Measurements from ENCODE around the gene DPP6. TPM values are rescaled to one million over a fixed set of nuclear protein-coding genes. Genes with fewer than 3 reads are reported as not detected.

The DPP6 gene
- total RNA-seq, 1 experiment from 2014 or later, result not detected

DNA sequence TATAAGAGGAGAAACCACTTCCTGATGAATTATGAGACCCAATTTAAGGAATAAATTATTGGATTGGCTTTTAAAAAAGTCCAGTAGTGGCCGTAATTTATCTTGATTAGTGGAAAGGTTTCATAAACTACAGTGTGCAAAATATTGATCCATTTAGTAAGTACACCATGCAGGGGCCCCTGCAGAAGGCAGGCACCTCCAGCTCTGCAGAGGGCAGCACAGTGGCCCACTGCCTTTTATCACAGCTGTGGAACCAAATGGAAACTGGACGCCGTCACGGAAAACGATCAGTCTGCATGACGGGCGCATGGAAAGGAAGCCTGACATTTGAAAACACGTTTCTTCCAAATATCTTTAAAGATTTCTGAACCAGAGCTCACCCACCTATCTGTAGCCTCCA is 204.0 kb downstream of the DPP6 start:
- H3K27ac Mint-ChIP-seq (ENCODE audit: unreplicated experiment), result no peak overlapping the region
- intact Hi-C loops (cut with micrococcal nuclease; ENCODE audit: unreplicated experiment), result no loop called here
- no peaks in the 10 kb centered on the region for H3K4me1 ChIP-seq
- H3K27me3 ChIP-seq (replicated peaks; ENCODE audit: control insufficient read depth, insufficient read depth, low read length), result no peaks in the 10 kb centered on the region
- ChIA-PET CTCF (no interaction called here), POLR2A (no interaction called here)
- no peaks in the 10 kb centered on the region for H3K9me3 ChIP-seq
- no peak for DNase-seq
- no TSS peak for BruUV-seq (replicated peaks)
- no peak overlapping the region for H3K4me3 Mint-ChIP-seq (ENCODE audit: unreplicated experiment)
- no peaks in the 10 kb centered on the region for H3K4me1 Mint-ChIP-seq (ENCODE audit: low read depth, unreplicated experiment)
- peaks cover 3% of the 10 kb centered on the region for H3K9me3 Mint-ChIP-seq (ENCODE audit: unreplicated experiment)
- no peaks in the 10 kb centered on the region for H3K36me3 Mint-ChIP-seq (ENCODE audit: insufficient read depth, unreplicated experiment)
- TF ChIP-seq CTCF (IDR thresholded peaks at IDR 0.05; ENCODE audit: insufficient read depth in 1 of 2, low read depth in 1 of 2, low read length in 1 of 2, severe bottlenecking in 1 of 2, unreplicated experiment in 1 of 2), result no peak
- no peaks in the 10 kb centered on the region for H3K36me3 ChIP-seq (ENCODE audit: control insufficient read depth, insufficient read depth, low read length)
- H3K4me3 ChIP-seq (ENCODE audit: low read depth, low read length), result no peak overlapping the region
- H3K27me3 Mint-ChIP-seq (ENCODE audit: insufficient read depth, unreplicated experiment), result peaks cover 5% of the 10 kb centered on the region

GRCh38 chr7:154259396-154259795 is 207.2 kb downstream of the DPP6 start:
- Histone ChIP-seq H3K4me1 (no peaks in the 10 kb centered on the region), H3K9me3 (no peaks in the 10 kb centered on the region), H3K27me3 (replicated peaks; ENCODE audit: control insufficient read depth, insufficient read depth, low read length) (no peaks in the 10 kb centered on the region), H3K4me3 (ENCODE audit: low read depth, low read length) (no peak overlapping the region), H3K36me3 (ENCODE audit: control insufficient read depth, insufficient read depth, low read length) (no peaks in the 10 kb centered on the region)
- no peak for DNase-seq
- no peaks in the 10 kb centered on the region for H3K36me3 Mint-ChIP-seq (ENCODE audit: insufficient read depth, unreplicated experiment)
- no peak overlapping the region for H3K27ac Mint-ChIP-seq (ENCODE audit: unreplicated experiment)
- TF ChIP-seq CTCF (IDR thresholded peaks at IDR 0.05; ENCODE audit: insufficient read depth in 1 of 2, low read depth in 1 of 2, low read length in 1 of 2, severe bottlenecking in 1 of 2, unreplicated experiment in 1 of 2), result no peak
- ChIA-PET CTCF (no interaction called here), POLR2A (no interaction called here)
- no TSS peak for BruUV-seq (replicated peaks)
- H3K9me3 Mint-ChIP-seq (ENCODE audit: unreplicated experiment), result no peaks in the 10 kb centered on the region
- H3K4me3 Mint-ChIP-seq (ENCODE audit: unreplicated experiment), result no peak overlapping the region
- intact Hi-C loops (cut with micrococcal nuclease; ENCODE audit: unreplicated experiment), result no loop called here
- peaks cover 5% of the 10 kb centered on the region for H3K27me3 Mint-ChIP-seq (ENCODE audit: insufficient read depth, unreplicated experiment)
- H3K4me1 Mint-ChIP-seq (ENCODE audit: low read depth, unreplicated experiment), result no peaks in the 10 kb centered on the region

GRCh38 chr7:154287356-154287755 is 235.2 kb downstream of the DPP6 start:
- Histone ChIP-seq H3K36me3 (ENCODE audit: control insufficient read depth, insufficient read depth, low read length) (no peaks in the 10 kb centered on the region), H3K27me3 (replicated peaks; ENCODE audit: control insufficient read depth, insufficient read depth, low read length) (no peaks in the 10 kb centered on the region), H3K9me3 (no peaks in the 10 kb centered on the region), H3K4me3 (ENCODE audit: low read depth, low read length) (no peak overlapping the region), H3K4me1 (no peaks in the 10 kb centered on the region)
- intact Hi-C loops (cut with micrococcal nuclease; ENCODE audit: unreplicated experiment), result no loop called here
- POLR2A ChIA-PET, result no interaction called here
- no peak for TF ChIP-seq CTCF (IDR thresholded peaks at IDR 0.05; ENCODE audit: insufficient read depth in 1 of 2, low read depth in 1 of 2, low read length in 1 of 2, severe bottlenecking in 1 of 2, unreplicated experiment in 1 of 2)
- H3K27me3 Mint-ChIP-seq (ENCODE audit: insufficient read depth, unreplicated experiment), result peaks cover 4% of the 10 kb centered on the region
- DNase-seq, result no peak
- CTCF ChIA-PET, result no interaction called here
- no peak overlapping the region for H3K4me3 Mint-ChIP-seq (ENCODE audit: unreplicated experiment)
- H3K9me3 Mint-ChIP-seq (ENCODE audit: unreplicated experiment), result no peaks in the 10 kb centered on the region
- no peak overlapping the region for H3K27ac Mint-ChIP-seq (ENCODE audit: unreplicated experiment)
- no peaks in the 10 kb centered on the region for H3K36me3 Mint-ChIP-seq (ENCODE audit: insufficient read depth, unreplicated experiment)
- no TSS peak for BruUV-seq (replicated peaks)
- H3K4me1 Mint-ChIP-seq (ENCODE audit: low read depth, unreplicated experiment), result no peaks in the 10 kb centered on the region

Measured in Caco-2 (cell line).